Psoas muscle (tissue), 8 donors: ENCODE data around the gene MAP3K4. TPM values are rescaled to one million over a fixed set of nuclear protein-coding genes. Genes with fewer than 3 reads are reported as not detected.
A peak's percentile ranks its signal among the peaks of the same experiment; 100 is the strongest.

Source experiments
- ATAC-seq, 4 donors: fragments of 200-7000 bp; cut with Tn5 transposase; one replicate each; pipeline ENCODE4 v1.9.1; 2020; ENCODE audit warnings: moderate library complexity in 3 of 4, mild to moderate bottlenecking in 2 of 4
- DNase-seq, 2 donors: peaks; one replicate each; pipeline ENCODE4 v3.0.0-alpha.2; 2020
- H3K27ac ChIP-seq: fragments of 200-600 bp; one replicate; pipeline ENCODE4 v1.8.0; 2022
- H3K27me3 ChIP-seq, 3 donors: fragments of 200-600 bp in 1 of 3; one replicate each; pipeline versions ENCODE4 v1.6.1 to v1.8.0; 2013 to 2022; ENCODE audit warnings: low read length in 2 of 3, mild to moderate bottlenecking in 2 of 3, moderate library complexity in 1 of 3; ENCODE audit not compliant: insufficient read depth in 3 of 3
- H3K36me3 ChIP-seq, 2 donors: fragments of 200-600 bp in 1 of 2; one replicate each; pipeline versions ENCODE4 v1.6.1 to v1.8.0; 2013 to 2022; ENCODE audit warnings: low read depth in 1 of 2, mild to moderate bottlenecking in 1 of 2, moderate library complexity in 1 of 2; ENCODE audit not compliant: insufficient read depth in 1 of 2
- H3K4me1 ChIP-seq: fragments of 200-600 bp; one replicate; pipeline ENCODE4 v1.8.0; 2022
- H3K4me3 ChIP-seq: fragments of 200-600 bp; one replicate; pipeline ENCODE4 v1.8.0; 2022; ENCODE audit warnings: mild to moderate bottlenecking
- H3K9me3 ChIP-seq: fragments of 200-600 bp; one replicate; pipeline ENCODE4 v1.8.0; 2022
- WGBS, 3 donors: extraction: QIAGEN DNeasy Blood & Tissue Kit; methylation state at CpG; one replicate each; pipeline versions ENCODE4 v1.1.6 to v1.1.7; 2013; 5-methylcytosine and 5-hydroxymethylcytosine counted together
- intact Hi-C, 2 donors: fragments of 100-400 bp; cut with DNase I; formaldehyde crosslinking; loops; one replicate each; pipeline versions ENCODE4 v1.11.0 to v1.14.2; 2022
- polyA plus RNA-seq, 3 donors: library from polyadenylated mRNA; stranded (reverse); fragments of 200-250 nt; gene quantifications; one replicate each; pipeline ENCODE4 v1.2.3, GENCODE V29; 2013
- total RNA-seq, 4 donors: library from RNA; stranded (reverse); fragmentation: NEBNext Ultra II Directional in 2 of 4; extraction: Animal tissue kit (Norgen Biotek cat#: 25700) in 2 of 4; gene quantifications; one replicate each; pipeline versions ENCODE4 v1.2.1 to v1.2.4, GENCODE V29; 2021 to 2023
- TF ChIP-seq, protein P1 (sequence below): fragments of 200-600 bp; IDR thresholded peaks from one replicate; pipeline ENCODE4 v1.8.0; 2022; ENCODE audit warnings: antibody characterized with exemption
- donor health status: healthy with polysubstance abuse.
- donor health status: DM: no; HTN: no; CAD: no; lungs with moderate emphysema.
- donor health status: Bipolar disorder and iron deficiency.
- donor health status: healthy.
- donor health status: DM: yes; HTN: yes; CAD: no.
- donor health status: DM: no; HTN: no; CAD: no.
- donor health status: DM: no; HTN: no; CAD: no.
- donor health status: DM: yes; HTN: yes; CAD: no.

MAP3K4 gene
- total and polyA plus RNA-seq, 7 donors, result 13.5 to 45.8 (median 19.4) TPM

DNA sequence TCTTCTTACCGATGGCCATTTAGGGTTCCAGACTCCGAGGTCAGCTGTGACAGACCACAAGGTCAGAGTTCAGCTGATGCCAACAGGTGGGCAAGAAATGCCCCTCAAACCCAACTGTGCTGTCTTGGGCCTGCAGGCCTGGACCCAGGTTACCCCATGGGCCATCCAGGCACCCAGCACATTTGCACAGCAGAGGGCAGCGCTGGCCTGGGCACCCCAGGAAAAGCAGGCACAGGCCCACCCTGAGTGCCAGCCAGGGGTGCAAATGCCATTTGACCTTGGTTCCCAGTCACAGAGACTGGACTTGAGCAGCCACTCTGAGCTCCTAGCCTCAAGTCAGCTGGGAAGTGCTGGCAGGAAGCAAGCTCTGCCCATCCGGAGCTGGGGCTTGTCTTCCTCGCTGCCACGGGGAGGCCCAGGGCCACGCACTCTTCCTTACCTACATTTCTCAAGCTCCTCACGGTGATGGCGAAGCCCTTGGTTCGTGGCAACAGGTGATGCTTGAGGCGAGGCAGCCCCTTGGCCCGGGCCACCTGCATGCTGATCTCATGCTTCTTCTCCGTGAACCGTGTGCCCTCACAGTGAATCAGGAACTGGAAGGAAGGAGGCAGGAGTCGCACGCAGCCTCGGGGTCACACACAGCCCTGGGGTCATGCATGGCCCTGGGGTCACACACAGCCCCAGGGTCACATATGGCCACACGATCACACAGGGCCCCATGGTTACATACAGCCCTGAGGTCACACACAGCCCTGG, 161.5 kb downstream of the MAP3K4 start:
- no peak for DNase-seq
- intact Hi-C loops, result loop anchor here in 1 of 2 donors (10.0 kb wide), 1 partner anchor 222 kb away; no protein-coding TSS in a partner anchor
- peak in 2 of 4 donors; percentile 25 to 37 for ATAC-seq
- Histone ChIP-seq H3K27ac (no peak overlapping the region), H3K27me3 (no peaks in the 10 kb centered on the region), H3K36me3 (peaks cover 0 to 2% of the 10 kb centered on the region in 2 donors), H3K4me3 (no peak overlapping the region), H3K9me3 (no peaks in the 10 kb centered on the region), H3K4me1 (no peaks in the 10 kb centered on the region)
- TF ChIP-seq, protein P1, sequence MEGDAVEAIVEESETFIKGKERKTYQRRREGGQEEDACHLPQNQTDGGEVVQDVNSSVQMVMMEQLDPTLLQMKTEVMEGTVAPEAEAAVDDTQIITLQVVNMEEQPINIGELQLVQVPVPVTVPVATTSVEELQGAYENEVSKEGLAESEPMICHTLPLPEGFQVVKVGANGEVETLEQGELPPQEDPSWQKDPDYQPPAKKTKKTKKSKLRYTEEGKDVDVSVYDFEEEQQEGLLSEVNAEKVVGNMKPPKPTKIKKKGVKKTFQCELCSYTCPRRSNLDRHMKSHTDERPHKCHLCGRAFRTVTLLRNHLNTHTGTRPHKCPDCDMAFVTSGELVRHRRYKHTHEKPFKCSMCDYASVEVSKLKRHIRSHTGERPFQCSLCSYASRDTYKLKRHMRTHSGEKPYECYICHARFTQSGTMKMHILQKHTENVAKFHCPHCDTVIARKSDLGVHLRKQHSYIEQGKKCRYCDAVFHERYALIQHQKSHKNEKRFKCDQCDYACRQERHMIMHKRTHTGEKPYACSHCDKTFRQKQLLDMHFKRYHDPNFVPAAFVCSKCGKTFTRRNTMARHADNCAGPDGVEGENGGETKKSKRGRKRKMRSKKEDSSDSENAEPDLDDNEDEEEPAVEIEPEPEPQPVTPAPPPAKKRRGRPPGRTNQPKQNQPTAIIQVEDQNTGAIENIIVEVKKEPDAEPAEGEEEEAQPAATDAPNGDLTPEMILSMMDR, result no peak
- WGBS, 3 donors, result 91 to 95% (median 93%) methylated on average over 17 to 18 of the region's 18 CpGs

DNA sequence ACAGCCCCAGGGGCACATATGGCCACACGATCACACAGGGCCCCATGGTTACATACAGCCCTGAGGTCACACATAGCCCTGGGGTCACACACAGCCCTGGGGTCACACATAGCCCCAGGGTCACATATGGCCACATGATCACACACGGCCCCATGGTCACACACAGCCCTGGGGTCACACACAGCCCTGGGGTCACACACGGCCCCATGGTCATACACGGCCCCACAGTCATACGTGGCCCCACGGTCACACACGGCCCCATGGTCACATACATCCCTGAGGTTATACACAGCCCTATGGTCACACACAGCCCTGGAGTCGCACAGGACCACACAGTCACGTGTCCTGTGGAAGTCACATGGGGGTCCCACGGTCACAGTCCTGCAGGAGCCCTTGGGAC, 162.2 kb downstream of the MAP3K4 start:
- WGBS, 3 donors, result 90 to 97% (median 94%) methylated on average over 10 of the region's 10 CpGs
- no peak overlapping the region for H3K27ac ChIP-seq
- H3K9me3 ChIP-seq, result no peaks in the 10 kb centered on the region
- H3K36me3 ChIP-seq, result peaks cover 0 to 2% of the 10 kb centered on the region in 2 donors
- TF ChIP-seq, protein P1, result no peak
- no peak overlapping the region for H3K4me3 ChIP-seq
- intact Hi-C loops, result loop anchor here in 1 of 2 donors (10.0 kb wide), 1 partner anchor 221 kb away; no protein-coding TSS in a partner anchor
- ATAC-seq (no peak), DNase-seq (no peak)
- H3K4me1 ChIP-seq, result no peaks in the 10 kb centered on the region
- no peaks in the 10 kb centered on the region for H3K27me3 ChIP-seq

DNA sequence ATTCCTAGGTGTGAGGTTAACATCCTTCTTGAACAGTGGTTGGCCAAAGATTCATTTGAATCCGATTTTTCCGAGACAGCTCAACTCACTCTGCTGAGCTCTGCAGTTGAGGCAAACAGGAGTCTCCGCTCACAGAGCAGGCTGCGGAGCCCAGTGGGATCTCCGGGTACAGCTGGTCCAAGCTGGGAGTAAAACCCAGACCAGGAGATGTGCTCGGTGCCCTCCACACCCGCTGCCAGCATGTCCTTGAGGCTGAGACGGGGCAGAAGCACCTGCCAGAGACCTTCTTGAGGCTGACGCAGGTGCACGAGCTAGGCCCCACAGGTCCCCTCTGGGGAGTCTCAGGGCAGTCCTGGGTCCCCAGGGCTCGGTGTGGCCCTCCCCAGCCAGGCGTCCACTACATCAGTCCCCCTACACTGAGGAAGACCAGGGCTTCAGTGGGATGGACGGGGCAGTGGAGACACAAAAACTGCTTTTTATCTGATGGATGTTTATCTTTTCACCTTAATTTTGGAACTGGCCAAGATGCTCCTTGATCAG, 163.3 kb downstream of the MAP3K4 start:
- peaks cover 0 to 2% of the 10 kb centered on the region in 2 donors for H3K36me3 ChIP-seq
- TF ChIP-seq, protein P1, result no peak
- 92 to 97% (median 96%) methylated on average over 13 of the region's 13 CpGs for WGBS, 3 donors
- intact Hi-C loops, result loop anchor here in 1 of 2 donors (10.0 kb wide), 1 partner anchor 220 kb away; no protein-coding TSS in a partner anchor
- H3K9me3 ChIP-seq, result no peaks in the 10 kb centered on the region
- H3K27me3 ChIP-seq, result no peaks in the 10 kb centered on the region
- H3K27ac ChIP-seq, result no peak overlapping the region
- no peaks in the 10 kb centered on the region for H3K4me1 ChIP-seq
- DNase-seq (no peak), ATAC-seq (no peak)
- no peak overlapping the region for H3K4me3 ChIP-seq

DNA sequence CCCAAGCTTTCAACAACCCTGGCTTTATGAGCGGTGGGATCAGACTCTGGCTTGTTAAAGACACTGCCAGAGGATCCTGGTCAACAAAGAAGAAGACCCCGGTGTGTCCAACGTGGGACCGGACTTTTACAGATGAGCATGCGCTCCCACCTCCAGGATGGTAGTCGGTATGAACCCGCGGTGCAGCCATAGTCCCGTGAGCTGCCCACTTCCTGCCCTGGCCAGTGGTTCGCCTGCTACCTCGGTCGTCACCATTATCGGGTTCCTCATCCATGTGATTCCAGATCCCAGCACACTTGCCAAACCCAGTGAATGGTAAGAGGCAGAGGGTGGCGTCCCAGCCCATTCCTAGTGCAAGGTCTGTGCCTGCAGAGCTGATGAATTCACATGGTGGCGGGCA, 169.6 kb downstream of the MAP3K4 start:
- intact Hi-C loops, result loop anchor here in 1 of 2 donors (10.0 kb wide), 1 partner anchor 214 kb away; no protein-coding TSS in a partner anchor
- TF ChIP-seq, protein P1, result no peak

More for the DNA sequence above, 169.6 kb downstream of the MAP3K4 start:
- DNase-seq (no peak), ATAC-seq (no peak)
- Histone ChIP-seq H3K27me3 (no peaks in the 10 kb centered on the region), H3K36me3 (no peaks in the 10 kb centered on the region), H3K27ac (no peak overlapping the region), H3K4me3 (no peak overlapping the region), H3K9me3 (no peaks in the 10 kb centered on the region), H3K4me1 (no peaks in the 10 kb centered on the region)
- 96 to 98% (median 97%) methylated on average over 15 of the region's 15 CpGs for WGBS, 3 donors
